Activated CD8-positive, alpha-beta memory T cell treated with anti-CD3 and anti-CD28 coated beads for 1 hour (primary cell): Measurements from ENCODE around the gene KIRREL3.

ENCODE experiments used
- DNase-seq, 2 donors: peaks; one replicate each; pipeline ENCODE4 v3.0.0-alpha.2; 2020; ENCODE audit warnings: low read depth in 1 of 2; ENCODE audit errors: extremely low read depth in 1 of 2

KIRREL3 gene

GRCh38 chr11:126878913-126879482, 121.6 kb downstream of the KIRREL3 start:
- no peak for DNase-seq

GRCh38 chr11:126874831-126875230, 125.7 kb downstream of the KIRREL3 start:
- DNase-seq, result no peak

GRCh38 chr11:126874276-126874675, 126.3 kb downstream of the KIRREL3 start:
- DNase-seq, result no peak

- DNase-seq, result no peak
Observed at GRCh38 chr11:126871792-126872191, 128.8 kb downstream of the KIRREL3 start.

GRCh38 chr11:126870021-126870420, 130.5 kb downstream of the KIRREL3 start:
- no peak for DNase-seq

GRCh38 chr11:126868741-126869140, 131.8 kb downstream of the KIRREL3 start:
- no peak for DNase-seq

GRCh38 chr11:126864934-126865333, 135.6 kb downstream of the KIRREL3 start:
- no peak for DNase-seq

- no peak for DNase-seq
Observed at GRCh38 chr11:126863294-126863997, 137.1 kb downstream of the KIRREL3 start.

- DNase-seq, result no peak
Observed at GRCh38 chr11:126862664-126863243, 137.8 kb downstream of the KIRREL3 start.

GRCh38 chr11:126861796-126862459, 138.6 kb downstream of the KIRREL3 start:
- no peak for DNase-seq

- DNase-seq, result no peak
Observed at GRCh38 chr11:126857860-126858808, 142.4 kb downstream of the KIRREL3 start.

- no peak for DNase-seq
Observed at GRCh38 chr11:126855536-126855935, 145.0 kb downstream of the KIRREL3 start.

- no peak for DNase-seq
Observed at GRCh38 chr11:126853732-126854131, 146.8 kb downstream of the KIRREL3 start.

GRCh38 chr11:126844789-126845188, 155.8 kb downstream of the KIRREL3 start:
- DNase-seq, result no peak

- no peak for DNase-seq
Observed at GRCh38 chr11:126843096-126843495, 157.5 kb downstream of the KIRREL3 start.

GRCh38 chr11:126841999-126842398, 158.6 kb downstream of the KIRREL3 start:
- DNase-seq, result no peak

- DNase-seq, result no peak
Observed at GRCh38 chr11:126840975-126841374, 159.6 kb downstream of the KIRREL3 start.

GRCh38 chr11:126840201-126840886, 160.2 kb downstream of the KIRREL3 start:
- DNase-seq, result no peak

GRCh38 chr11:126839496-126839895, 161.1 kb downstream of the KIRREL3 start:
- no peak for DNase-seq

- no peak for DNase-seq
Observed at GRCh38 chr11:126838779-126839178, 161.8 kb downstream of the KIRREL3 start.
